GM12892 (cell line): ENCODE data around the gene THAP6.
A peak's percentile ranks its signal among the peaks of the same experiment; 100 is the strongest.
"Not testable (repeated sequence)": the region's sequence is repeated elsewhere in the genome, so short reads cannot be mapped to it uniquely, and the experiment has no call there.

Experiments used
- DNase-seq: peaks from one replicate; pipeline ENCODE4 v3.0.0; 2011; ENCODE audit not compliant: insufficient read length
- FAIRE-seq: peaks from 2 replicates; lab custom pipeline; 2011; peaks lifted over from hg19 to GRCh38; lab: Jason Lieb, UNC
- POLR2A ChIP-seq: IDR thresholded peaks from 2 replicates; pipeline ENCODE4 v1.6.1; 2011; ENCODE audit warnings: low read depth, low read length, control low read depth
- POLR2AphosphoS5 ChIP-seq: IDR thresholded peaks from 2 replicates; pipeline ENCODE4 v1.6.1; 2011; ENCODE audit warnings: low read depth, low read length, control low read depth
- TAF1 ChIP-seq: IDR thresholded peaks from 2 replicates; pipeline ENCODE4 v1.6.1; 2011; ENCODE audit warnings: low read depth, mild to moderate bottlenecking, control low read depth, low read length, borderline replicate concordance

Gene THAP6

DNA sequence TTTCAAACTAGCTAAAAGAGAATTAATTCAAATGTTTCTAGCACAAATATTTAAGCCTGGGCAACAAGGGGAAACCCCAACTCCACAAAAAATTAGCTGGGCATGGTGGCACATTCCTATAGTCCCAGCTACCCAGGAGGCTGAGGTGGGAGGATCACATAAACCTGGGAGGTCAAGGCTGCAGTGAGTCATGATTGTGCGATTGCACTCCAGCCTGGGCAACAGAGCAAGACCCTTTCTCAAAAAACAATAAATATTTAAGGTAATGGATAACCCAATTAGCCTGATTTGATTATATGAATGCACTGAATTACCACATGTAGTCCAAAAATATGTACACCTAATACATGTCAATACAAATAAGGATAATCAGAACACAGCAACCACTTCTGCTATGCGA is 14.4 kb upstream of the THAP6 start:
- FAIRE-seq = no peak
- no peak for DNase-seq
- TF ChIP-seq TAF1 (no peak), POLR2A (no peak)

DNA sequence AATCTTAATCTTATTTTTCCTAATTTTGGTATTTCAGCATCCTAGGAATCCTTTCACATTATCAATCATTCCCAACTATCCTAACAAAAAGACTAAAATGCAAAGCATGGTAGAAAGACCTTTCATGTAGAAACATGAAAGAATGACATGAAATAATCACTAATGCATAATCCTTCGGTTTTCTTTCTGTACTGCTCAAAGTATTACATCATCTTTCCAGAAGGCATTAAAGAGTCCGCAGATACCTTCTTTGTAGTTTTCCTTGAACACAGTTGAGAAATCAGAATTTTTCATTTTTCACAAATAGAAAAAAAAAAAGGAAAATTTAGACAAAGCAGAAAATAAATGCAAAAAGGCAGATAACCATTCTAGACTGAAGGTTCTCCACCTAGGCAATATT is 11.6 kb upstream of the THAP6 start:
- TF ChIP-seq POLR2A (no peak), POLR2AphosphoS5 (no peak), TAF1 (no peak)
- FAIRE-seq (no peak), DNase-seq (no peak)

- FAIRE-seq (no peak), DNase-seq (no peak)
- TF ChIP-seq POLR2AphosphoS5 (no peak), POLR2A (no peak), TAF1 (no peak)
Measured at GRCh38 chr4:75505630-75506029, 8.6 kb upstream of the THAP6 start.

DNA sequence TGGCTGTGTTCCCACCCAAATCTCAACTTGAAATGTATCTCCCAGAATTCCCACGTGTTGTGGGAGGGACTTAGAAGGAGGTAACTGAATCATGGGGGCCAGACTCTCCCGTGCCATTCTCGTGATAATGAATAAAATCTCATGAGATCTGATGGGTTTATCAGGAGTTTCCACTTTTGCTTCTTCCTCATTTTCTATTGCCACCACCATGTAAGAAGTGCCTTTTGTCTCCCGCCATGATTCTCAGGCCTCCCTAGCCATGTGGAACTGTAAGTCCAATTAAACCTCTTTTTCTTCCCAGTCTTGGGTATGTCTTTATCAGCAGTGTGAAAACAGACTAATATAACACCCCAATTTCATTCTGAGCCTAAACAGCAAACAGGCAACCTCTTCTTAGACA is 4.7 kb upstream of the THAP6 start:
- FAIRE-seq = peak; percentile 56
- not testable (repeated sequence) for DNase-seq

- TF ChIP-seq TAF1 (no peak), POLR2AphosphoS5 (no peak), POLR2A (no peak)
- DNase-seq (no peak), FAIRE-seq (no peak)
Measured at GRCh38 chr4:75511841-75512240, 2.4 kb upstream of the THAP6 start.

DNA sequence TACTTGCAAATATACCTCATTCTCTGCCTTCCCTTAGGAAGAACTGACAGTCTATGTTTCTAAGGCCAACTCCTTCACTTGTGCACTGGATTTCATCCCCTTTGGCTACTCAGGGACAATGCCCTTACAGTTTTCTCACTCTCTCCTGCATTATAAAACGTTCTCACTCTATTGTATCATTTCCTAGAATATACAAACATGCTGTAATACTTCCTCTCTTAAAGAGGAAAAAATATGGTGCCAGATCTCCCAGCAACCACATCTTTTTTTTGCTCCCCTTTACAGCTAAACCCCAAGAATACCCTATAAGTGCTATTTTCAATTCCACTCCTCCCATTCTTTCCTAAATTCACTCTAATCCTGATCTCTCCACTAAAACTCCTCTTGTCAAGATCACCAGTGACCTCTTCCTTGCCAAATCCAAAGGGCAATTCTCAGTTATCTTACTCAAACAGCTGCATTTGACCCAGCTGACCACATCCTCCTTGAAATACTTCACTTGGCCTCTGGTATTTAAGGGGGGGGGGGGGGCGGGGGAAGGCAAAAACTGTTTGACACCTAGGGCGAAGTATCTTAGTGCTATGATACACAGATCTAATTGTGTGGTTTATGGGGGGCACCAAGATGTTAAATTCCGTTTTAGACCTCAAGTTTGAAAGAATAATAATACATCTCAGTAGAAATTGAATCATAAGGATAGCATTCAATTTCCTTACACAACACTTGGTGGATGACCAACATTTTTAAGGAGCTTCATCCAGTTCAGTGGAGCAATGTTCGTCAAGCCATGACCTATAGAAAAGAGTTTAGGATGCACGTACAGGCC is 1.7 kb upstream of the THAP6 start:
- no peak for TF ChIP-seq POLR2A
- TF ChIP-seq TAF1 = no peak
- no peak for TF ChIP-seq POLR2AphosphoS5
- DNase-seq (no peak), FAIRE-seq (no peak)

DNA sequence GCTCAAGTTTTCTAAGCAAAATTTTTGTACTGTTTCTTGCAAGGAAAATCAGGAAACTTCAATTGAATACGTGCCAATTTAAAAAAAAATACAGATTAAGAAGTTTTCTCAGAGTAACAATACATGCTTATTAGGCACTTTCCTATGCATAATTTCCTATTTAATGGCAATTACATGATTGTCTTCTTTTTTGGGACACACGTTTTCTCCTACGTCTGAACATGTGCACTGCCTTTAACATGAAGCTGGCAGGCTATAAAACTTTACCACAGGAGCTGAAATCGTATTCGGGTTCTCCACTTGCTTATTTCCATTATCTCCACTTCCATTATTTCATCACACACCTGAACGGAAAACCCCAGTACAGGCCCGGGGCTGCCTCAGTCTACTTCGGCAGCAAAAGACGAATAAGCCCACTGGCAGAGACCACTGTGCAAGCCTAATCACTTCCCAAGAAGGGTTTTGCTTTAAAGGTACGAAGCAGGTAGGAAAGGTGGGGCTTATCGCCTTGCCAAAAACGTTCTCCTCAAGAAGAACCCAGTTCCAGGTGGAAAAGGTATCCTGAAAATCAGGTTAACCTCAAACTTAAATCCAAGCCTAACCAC is 645 bp upstream of the THAP6 start:
- no peak for TF ChIP-seq POLR2AphosphoS5
- no peak for TF ChIP-seq POLR2A
- TF ChIP-seq TAF1 = no peak
- FAIRE-seq (no peak), DNase-seq (no peak)

DNA sequence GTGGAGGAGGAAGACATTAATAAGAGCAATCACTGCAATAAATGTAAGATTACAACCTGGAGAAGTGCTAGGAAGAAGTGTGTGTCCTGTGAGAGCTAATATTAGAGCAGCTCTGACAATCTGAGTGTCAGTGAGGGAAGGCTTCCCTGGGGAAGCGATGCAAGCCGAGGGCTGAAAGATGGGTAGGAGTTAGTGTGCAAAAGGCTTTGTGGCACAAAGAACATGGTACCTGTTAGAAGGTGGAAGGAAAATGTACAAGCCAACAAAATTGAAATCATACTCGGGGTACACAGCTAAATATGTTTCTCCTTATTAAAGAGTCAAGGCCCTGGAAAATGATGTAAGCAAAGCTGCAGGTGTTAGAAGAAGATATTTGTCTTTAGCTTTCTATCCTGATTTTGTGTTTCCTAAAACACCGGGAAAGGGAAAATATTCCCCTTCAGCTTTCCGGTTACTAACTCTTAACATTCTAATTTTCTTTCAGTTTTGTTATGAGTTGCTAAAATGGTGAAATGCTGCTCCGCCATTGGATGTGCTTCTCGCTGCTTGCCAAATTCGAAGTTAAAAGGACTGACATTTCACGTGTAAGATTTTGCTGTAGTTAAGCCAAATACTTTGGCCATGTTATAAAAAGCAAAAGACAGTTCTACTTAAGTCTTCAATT is 808 bp downstream of the THAP6 start:
- FAIRE-seq = peak; percentile 30
- TF ChIP-seq POLR2A (no peak), POLR2AphosphoS5 (no peak), TAF1 (no peak)
- DNase-seq = no peak

- no peak for FAIRE-seq
- DNase-seq = no peak
- TF ChIP-seq POLR2A (no peak), TAF1 (no peak), POLR2AphosphoS5 (no peak)
Measured at GRCh38 chr4:75516144-75516543, 1.9 kb downstream of the THAP6 start.

DNA sequence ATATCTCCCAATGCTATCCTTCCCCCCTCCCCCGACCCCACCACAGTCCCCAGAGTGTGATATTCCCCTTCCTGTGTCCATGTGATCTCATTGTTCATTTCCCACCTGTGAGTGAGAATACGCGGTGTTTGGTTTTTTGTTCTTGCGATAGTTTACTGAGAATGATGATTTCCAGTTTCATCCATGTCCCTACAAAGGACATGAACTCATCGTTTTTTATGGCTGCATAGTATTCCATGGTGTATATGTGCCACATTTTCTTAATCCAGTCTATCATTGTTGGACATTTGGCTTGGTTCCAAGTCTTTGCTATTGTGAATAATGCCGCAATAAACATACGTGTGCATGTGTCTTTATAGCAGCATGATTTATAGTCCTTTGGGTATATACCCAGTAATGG is 5.2 kb downstream of the THAP6 start:
- DNase-seq, FAIRE-seq: not testable (repeated sequence)

DNA sequence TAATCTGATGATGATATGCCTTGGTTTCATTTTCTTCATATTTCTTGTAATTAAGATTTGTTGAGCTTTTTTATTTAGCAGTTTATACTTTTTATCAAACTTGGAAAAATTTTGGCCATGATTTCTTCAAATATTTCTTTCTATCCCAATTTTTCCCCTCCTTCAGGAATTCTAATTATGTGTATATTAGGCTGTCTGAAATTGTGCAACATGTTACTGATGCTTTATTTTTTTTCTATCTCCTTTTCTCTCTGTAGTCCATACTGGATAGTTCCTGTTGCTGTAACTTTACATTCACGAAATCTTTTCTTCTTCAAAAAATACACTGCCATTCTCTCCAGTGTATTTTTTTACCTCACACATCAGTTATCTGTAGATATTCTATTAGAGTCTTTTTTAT is 10.8 kb downstream of the THAP6 start:
- TF ChIP-seq POLR2AphosphoS5 (no peak), TAF1 (no peak), POLR2A (no peak)
- FAIRE-seq (no peak), DNase-seq (no peak)

DNA sequence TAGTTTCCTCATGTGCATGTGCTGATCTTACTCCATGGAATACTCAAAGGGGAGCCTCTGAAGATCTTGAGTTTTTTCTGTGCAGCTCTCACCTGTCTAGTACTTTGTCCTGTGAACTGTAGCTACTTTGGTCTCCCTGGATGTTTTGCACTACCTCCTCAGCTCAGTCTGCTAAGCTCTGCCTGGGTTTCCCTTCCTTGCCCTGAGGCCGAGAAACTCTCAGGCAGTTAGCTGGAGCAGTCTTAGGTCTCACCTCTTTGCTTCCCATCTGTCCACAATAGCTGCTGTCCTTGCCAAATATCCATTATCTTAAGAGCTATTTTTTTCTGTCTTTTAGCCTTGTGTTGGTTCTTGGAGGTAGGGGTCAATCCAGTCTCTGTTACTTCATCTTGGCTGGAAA is 11.6 kb downstream of the THAP6 start:
- TF ChIP-seq POLR2AphosphoS5 = no peak
- TF ChIP-seq POLR2A = no peak
- no peak for TF ChIP-seq TAF1
- DNase-seq (no peak), FAIRE-seq (no peak)
